ENCODE measurements around the gene CABP4.

CABP4 gene

DNA sequence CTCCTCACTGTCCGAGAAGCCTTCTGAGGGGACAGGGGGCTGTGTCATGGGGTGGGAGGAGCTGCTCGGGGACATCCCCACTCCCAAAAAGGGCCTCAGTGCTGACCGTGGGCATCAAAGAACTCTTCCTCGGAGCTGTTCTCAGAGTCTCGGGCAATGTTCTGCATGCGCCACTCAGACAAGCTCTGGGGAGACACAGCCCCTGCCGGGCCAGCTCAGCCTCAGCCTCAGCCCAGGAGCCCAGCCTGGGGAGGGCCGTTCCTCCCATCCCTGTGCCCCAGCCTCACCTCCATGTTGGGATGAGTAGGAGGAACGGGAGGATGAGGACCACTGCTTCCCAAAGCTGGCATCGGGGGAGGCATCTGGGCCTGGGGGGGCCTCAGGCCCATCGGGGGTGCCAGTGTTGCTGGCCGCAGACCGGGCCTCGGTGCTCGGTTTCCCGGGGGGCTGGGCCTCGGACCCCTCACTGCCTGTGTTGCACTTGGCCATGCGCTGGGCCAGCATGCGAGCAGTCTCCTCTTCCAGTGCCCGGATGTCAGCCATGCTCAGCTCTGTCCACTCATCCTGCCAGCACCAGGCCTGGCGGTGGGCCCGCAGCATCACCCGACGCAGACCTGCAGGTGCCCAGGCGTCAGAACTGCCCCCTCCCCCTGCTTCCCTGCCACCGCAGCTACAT lies 44.8 kb downstream of the CABP4 start:
- no peak overlapping the region for H3K4me3 ChIP-seq (ENCODE audit: low read depth, low read length)
- DNase-seq (ENCODE audit: low read depth), result no peak
- TF ChIP-seq, protein P1, sequence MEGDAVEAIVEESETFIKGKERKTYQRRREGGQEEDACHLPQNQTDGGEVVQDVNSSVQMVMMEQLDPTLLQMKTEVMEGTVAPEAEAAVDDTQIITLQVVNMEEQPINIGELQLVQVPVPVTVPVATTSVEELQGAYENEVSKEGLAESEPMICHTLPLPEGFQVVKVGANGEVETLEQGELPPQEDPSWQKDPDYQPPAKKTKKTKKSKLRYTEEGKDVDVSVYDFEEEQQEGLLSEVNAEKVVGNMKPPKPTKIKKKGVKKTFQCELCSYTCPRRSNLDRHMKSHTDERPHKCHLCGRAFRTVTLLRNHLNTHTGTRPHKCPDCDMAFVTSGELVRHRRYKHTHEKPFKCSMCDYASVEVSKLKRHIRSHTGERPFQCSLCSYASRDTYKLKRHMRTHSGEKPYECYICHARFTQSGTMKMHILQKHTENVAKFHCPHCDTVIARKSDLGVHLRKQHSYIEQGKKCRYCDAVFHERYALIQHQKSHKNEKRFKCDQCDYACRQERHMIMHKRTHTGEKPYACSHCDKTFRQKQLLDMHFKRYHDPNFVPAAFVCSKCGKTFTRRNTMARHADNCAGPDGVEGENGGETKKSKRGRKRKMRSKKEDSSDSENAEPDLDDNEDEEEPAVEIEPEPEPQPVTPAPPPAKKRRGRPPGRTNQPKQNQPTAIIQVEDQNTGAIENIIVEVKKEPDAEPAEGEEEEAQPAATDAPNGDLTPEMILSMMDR (IDR thresholded peaks at IDR 0.05; ENCODE audit: control insufficient read depth, extremely low read depth, insufficient read depth), result no peak

DNA sequence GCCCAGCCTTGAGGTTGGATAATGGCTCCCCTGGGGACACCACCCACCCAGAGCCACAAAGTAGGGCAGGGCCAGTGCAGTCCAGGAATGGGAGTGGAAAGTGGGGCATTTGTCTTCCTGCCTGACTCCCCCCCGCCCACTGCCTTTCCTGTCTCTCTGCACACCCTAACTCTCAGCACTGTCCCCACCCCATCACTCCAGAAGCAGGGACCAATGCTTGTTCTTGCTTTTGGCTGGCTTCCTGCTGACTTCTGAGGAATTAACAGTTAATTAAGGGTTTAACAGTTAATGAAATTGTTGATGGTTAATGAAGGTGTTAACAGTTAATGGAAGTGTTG lies 45.3 kb downstream of the CABP4 start:
- TF ChIP-seq, protein P1 (IDR thresholded peaks at IDR 0.05; ENCODE audit: control insufficient read depth, extremely low read depth, insufficient read depth), result no peak
- DNase-seq (ENCODE audit: low read depth), result no peak
- no peak overlapping the region for H3K4me3 ChIP-seq (ENCODE audit: low read depth, low read length)

DNA sequence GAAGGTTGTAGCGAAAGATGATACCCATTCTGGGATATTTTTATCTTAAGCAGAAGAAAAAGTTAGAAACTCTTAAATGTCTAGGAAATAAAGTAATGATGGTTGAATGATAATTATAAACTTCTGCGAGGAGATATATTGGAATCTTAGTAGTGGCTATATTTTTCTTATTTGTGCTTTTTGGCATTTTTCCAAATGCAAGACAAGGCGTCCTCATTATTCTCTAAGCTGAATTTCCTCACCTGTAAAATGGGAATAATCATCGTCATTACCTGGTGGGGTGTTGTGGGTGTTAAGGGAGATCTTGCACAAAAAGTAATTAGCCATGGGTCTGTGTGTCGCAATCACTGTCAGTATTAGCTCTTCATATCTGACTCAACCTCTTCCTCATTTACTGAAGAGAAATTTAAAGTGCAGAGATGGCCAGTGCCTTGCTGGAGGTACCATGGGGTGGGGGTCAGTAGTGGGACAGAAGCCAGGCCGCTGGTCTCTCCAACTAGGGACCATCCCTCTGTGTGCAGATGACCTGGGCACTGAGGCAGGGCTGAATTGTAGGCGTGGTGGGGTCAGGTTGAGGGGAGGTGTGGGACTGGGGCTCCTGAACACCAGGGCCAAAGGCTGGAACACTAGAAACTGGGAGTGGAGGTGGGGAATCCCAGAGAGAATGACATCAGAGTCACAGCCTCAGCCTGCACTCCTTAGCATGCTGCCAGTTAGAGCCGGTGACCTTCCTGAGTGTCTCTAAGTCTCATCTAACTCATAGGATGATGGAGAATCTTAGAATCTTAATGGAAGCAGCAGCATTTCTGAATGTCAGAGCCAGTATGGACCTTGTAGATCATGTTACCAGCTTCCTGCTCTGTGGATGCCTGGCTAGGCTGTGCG lies 45.9 kb downstream of the CABP4 start:
- no peak overlapping the region for H3K4me3 ChIP-seq (ENCODE audit: low read depth, low read length)
- TF ChIP-seq, protein P1 (IDR thresholded peaks at IDR 0.05; ENCODE audit: control insufficient read depth, extremely low read depth, insufficient read depth), result no peak
- DNase-seq (ENCODE audit: low read depth), result no peak

DNA sequence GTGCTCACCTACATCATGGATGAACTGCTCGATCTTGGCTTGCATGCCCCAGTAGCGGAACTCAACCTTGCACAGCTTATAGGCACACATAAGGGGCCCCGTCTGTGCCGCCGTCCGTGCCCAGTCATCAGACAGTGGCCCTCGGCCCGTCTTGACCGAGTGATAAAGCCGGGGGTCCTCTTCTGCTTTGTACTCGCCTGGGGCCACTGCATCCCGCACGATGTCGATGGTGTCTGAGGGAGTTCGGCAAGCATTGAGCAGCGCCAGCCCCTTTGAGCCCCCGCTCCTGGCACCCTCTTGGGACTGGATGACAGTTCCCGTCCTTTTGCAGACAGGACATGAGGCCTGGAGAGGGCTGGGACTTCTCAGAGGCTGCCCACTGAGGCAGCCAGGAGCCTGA lies 46.7 kb downstream of the CABP4 start:
- no peak overlapping the region for H3K4me3 ChIP-seq (ENCODE audit: low read depth, low read length)
- TF ChIP-seq, protein P1 (IDR thresholded peaks at IDR 0.05; ENCODE audit: control insufficient read depth, extremely low read depth, insufficient read depth), result no peak
- DNase-seq (ENCODE audit: low read depth), result no peak

DNA sequence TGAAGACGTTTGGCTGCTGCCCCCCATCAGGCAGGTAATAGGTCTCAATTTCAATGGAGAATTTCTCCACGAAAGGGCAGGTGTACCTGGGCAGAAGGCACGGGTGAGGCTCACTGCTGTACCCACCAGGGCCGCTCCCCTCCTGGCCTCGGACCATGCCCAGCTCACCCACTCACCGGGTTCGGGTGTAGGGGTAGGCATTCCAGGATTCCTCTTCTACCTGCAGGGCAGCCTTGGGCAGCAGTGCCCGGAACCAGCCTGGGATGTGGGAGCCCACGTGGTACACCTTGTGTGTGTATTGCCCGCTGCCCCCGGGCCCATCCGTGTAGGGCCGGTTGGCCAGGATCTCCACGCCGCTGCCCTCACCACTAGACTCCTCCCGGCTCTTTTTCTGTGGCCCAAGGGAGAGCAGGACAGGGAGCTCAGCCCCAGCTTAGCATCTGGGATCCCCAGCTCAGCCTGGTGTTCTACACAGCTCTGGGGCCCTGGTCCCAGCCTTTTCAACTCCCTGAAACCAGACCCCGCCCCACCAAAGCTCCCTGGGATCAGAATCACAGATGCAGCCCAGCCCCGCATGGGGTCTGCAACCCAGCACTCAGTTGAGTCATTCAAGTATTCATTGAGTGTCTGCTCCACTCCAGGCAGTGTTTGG lies 47.3 kb downstream of the CABP4 start:
- H3K4me3 ChIP-seq (ENCODE audit: low read depth, low read length), result no peak overlapping the region
- DNase-seq (ENCODE audit: low read depth), result no peak
- TF ChIP-seq, protein P1 (IDR thresholded peaks at IDR 0.05; ENCODE audit: control insufficient read depth, extremely low read depth, insufficient read depth), result no peak

DNA sequence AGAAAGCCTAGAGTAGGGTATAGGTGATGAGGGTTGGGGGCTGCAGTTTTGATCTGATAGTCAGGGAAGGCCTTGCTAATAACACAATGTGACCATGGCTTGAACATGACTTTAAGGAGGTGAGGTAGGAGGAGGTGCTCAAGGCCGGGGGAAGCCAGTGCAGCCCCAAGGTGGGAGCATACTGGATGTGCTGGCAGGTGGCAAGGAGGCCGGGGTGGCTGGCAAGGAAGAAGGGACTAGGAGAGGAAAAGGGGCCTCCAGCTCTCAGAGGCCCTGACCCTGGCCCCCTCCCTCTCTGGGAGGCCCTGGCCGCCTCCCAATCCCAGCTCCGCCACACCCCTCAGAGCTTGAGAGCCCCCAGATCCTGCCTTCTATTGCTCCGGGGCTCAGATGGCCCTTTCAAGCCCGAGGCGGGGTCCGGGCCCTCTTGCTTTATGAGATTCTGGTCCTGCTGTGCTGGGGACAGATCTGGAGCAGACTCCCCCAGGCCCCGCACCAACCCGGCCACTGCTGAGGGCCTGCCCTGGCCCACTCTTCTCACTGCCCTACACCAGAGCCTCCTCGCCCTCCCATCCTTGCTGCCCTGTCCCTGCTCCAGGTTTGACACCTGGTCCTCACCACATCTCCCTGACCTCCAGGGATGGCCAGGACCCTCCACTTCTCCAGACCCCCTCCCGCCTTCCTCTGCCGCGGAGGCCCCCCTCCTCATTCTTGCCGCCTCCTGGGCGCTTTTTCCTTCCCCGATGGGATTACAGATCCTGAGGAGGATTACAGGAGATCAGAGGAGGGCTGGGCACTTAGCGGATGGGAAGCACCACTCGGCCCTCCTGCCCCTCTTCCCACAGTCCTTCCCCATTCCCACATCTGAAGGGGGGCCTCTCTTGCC lies 48.2 kb downstream of the CABP4 start:
- DNase-seq (ENCODE audit: low read depth), result no peak
- TF ChIP-seq, protein P1 (IDR thresholded peaks at IDR 0.05; ENCODE audit: control insufficient read depth, extremely low read depth, insufficient read depth), result no peak
- 0 out of 2 replicates have a peak overlapping the region, but pooled peaks have one; percentile 15 for H3K4me3 ChIP-seq (ENCODE audit: low read depth, low read length)
